DMS 273 treated with DMSO at 0.1 percent for 48 hours (cell line): ENCODE measurements around the gene MYO1B.

ENCODE experiments used
- DNase-seq: peaks from one replicate; lab custom pipeline; 2025; lab: John Stamatoyannopoulos, UW

The MYO1B gene

DNA sequence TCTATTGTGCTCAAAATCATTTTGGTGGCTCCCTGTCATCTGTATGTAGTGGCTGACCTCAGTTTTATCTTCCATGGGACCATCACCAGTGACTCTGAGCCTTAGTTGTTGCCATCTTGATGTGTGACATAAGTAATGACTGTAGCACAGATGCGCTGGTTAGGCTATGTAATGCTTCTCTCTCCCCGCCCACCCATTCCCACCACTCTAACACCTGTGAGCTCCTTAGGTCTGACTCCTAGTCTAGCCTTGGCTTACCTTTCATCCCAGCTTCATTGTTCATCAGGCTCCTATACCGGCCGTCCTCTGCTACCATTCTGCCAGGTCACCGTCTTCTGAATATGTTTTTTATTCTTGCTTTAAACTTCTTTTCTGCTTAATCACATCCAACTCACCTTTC lies 17.2 kb downstream of the MYO1B start:
- no peak for DNase-seq

DNA sequence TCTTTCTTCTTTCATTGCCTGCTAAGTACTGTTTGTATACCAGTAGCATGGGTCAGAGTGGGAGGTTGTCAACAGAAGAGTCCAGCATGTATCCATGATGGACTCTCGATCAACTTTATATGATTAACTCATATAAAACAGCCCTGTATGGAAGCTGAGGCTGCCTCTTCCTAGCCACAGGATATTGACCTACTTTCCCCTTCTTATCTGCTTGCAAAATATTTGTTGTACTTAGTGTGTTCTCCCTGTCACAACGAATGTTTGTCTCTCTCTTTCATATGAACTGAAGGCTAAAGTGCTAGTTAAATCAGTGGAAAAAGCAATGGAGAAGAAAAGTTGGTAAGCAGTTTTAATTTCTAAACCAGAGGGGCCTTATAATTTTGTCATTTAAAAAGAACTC lies 17.8 kb downstream of the MYO1B start:
- DNase-seq: no peak

DNA sequence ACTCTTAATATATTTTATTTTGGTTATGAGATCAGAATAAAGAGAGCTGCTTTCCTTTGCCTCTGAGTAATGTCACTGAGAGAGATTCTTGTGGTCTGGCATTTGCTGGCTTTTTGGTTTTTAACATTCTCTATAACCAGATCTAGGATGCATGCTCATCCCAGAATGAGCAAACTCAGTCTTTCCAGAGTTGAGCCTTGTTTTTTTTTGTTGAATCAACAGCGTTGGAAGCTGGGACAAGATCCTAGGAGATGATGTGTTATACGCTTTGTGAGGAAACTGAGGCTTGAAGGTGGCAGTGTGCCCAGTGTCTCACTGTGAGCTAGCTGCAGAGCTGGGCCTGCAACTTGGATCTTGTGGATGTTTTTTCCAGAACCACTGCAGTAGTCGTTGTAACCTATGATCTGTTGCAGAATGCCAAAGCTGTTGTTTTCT lies 19.5 kb downstream of the MYO1B start:
- no peak for DNase-seq

DNA sequence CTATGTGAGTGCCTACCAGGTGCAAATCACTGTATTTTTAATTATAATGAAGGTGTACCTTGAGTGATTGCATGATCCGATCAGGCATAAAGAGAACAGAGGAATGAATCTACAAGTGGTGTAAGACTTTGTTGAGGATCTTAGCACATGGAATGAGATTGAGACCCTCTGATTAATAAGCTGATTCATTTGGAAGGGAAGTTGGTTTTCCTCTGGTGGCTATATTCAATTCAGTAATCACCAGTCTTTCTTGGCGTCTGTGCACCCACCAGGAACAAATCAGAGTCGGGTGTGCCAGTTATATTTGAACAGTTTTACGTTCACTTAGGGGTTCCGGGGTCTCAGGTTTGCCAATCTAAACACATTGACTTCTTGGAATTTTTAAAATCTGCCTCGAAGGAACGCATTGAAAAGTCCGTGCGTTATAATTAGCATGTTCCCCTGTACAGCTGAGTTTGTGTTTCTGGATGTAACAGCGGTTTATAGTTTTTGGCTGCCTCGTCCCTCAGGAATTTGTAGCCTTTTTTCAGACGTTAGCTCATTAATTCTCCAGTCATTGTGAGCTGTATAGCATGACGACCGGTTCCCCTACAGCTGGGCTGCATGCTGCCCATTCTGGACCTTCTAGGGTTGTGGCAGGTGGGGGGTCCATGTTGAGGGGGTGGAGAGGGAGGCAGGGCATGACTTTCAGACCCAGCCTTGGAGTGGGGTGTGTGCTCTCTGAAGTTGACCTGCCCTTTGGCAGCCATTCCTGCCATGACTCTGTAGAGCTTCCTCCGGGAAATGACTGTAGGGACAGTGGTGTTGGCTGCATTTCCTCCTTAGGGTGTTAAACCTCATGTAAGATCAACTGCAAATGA lies 20.3 kb downstream of the MYO1B start:
- DNase-seq: no peak

DNA sequence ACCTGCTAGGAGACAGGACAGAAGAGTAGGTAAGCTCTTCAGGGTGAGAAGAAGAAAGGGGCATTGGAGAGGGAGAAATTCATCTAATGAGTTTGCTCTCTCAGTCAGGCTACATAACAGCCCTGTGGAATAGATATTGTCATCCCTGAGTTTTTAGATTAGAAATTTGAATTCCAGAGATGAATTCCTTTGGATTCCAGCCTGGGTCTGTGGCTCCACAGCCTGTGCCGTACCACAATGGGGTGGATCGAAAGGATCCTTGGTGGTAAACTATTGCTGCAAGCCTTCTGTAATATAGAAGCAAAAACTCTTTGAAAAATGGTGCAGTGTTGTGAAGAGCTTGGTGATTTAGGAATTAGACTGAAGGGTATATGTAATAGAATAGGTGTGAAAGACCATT lies 21.0 kb downstream of the MYO1B start:
- DNase-seq: no peak

DNA sequence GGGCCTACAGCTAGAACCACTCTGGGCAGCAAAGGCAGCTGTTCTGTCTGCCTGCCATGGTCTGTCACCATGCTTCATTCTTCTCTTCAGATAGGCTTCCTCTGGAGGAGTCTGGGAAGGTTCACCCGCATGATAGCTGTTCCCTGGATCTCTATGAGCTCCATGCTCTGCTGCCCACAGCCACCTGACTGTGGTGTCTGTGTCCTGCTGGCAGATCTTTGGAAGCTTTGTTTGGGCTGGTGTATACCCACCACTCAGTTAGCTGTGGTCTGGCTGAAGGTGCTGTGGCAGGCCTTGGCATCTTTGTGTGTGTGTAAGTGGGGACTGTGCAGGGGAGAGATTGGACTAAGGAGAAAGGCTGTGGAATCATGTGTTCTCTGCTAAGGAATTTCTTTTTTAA lies 23.4 kb downstream of the MYO1B start:
- no peak for DNase-seq

DNA sequence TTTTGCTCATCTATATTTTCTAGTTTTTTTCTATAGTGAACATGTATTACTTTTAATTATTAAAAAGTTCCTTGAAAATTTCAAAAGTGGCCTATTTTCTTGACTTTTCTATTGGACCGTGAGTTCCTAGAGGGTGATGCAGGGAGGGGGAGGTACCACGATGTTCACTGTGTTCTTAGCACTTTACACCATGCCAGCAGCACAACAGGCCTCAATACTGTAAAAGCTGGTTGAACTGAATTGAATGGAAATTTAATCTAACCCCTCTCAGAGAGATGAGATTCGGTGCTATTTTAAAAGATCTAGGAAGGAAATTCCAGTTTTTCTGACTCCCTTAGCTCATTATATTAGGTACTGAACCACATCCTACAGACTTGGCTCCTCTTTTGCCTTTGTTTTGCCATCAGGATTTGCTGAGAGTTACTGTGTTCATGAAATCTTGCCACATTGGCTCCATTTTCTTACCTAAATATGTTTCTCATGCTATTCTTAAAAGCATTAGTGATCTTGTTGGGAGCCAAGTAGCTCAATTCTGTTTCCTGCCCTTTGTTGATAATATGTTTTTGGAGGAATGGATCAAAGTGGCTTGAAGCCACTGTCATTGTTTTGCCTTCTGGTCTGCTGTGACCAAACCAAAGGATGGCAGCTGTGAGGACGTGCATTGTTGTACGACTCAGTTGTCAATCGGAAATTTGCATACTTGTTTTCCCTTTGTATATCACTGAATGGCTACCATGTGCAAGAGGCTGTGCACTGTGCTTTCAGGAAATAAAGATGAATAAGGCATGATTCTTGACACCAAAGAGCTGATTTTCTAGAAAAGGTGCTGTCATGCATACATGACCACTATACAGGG lies 25.3 kb downstream of the MYO1B start:
- DNase-seq: no peak

DNA sequence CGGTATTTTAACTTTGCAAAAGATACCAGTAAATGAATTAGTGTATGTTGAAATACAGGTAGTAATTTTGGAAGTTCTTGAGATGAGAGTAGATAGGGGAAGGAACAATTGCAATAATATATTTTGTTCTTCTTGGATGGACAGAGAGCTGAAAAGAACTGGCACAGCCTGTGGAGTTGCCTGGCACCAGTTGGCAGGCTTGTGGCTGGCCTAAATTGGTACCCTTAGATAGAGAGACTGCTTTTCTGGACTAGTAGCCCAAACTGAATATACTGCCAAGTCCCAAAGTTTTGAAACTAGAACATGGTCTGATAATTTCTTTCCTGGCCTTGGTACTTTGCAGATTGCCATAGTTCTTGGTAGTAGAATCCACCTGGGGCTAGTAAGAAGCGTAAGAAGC lies 26.9 kb downstream of the MYO1B start:
- no peak for DNase-seq

DNA sequence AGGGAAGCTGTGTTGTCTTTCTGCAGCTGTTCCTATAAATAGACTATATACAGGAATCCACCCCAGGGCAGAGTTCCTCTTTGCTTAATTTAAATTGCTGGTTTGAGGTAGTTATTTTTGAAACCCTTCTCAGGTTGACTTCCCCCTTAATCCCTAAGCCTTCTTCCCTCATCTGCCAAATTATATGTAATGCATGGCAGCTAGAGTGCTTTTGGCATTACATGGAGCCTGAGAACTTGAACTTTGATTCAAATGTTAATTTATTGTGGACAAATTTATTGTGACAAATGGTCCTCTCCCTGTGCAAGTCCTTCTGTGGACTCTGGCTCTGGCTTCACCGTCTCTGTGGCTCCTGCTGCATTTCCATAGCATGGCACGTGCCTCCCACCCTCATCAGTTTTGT lies 29.2 kb downstream of the MYO1B start:
- DNase-seq: no peak

DNA sequence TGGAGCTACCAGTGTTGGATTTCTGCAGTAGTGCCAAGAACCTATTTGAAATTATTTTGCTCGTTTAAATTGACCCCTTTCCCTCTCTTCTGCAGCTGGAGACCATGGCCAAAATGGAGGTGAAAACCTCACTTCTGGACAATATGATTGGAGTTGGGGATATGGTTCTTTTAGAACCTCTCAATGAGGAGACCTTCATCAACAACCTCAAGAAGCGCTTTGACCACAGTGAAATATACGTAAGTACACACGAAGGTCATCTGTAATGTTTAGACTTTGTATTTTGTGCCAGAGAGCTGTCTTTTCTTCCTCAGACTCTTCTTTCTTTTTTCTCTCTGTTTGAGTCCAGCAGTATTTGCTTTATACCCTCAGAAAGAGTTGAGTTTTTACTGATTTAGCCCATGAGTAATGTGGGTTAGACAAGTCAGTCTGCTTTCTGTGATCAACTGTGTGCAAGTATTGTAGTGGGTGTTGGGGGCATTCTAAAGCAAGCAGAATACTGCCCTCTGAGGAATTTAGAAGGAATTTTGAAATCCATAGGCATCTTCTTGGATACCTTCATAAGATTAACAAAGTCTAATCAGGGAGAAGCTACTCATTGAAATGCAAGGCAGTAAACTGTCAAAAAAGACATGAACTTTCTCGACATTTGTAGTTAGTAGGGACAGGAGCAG lies 31.7 kb downstream of the MYO1B start:
- DNase-seq: no peak

DNA sequence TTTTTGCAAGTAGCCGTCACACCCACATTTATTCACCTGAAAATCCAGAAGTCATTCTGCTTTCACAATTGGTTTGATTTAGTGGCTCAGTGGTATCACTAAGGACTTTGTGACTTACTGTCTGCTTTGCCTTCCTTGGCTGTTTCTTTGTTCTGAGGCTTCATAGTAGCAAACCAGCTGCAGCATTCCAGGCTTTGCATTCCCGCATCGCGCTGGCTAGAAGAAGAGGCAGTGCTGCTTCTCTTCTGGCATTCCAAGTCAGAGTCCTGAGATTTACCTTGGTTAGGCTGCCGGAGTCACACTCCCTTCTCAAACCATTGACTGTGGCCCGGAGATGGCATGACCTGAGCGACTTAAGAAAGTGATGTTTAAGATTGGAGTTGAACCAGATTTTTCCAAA lies 35.1 kb downstream of the MYO1B start:
- no peak for DNase-seq

DNA sequence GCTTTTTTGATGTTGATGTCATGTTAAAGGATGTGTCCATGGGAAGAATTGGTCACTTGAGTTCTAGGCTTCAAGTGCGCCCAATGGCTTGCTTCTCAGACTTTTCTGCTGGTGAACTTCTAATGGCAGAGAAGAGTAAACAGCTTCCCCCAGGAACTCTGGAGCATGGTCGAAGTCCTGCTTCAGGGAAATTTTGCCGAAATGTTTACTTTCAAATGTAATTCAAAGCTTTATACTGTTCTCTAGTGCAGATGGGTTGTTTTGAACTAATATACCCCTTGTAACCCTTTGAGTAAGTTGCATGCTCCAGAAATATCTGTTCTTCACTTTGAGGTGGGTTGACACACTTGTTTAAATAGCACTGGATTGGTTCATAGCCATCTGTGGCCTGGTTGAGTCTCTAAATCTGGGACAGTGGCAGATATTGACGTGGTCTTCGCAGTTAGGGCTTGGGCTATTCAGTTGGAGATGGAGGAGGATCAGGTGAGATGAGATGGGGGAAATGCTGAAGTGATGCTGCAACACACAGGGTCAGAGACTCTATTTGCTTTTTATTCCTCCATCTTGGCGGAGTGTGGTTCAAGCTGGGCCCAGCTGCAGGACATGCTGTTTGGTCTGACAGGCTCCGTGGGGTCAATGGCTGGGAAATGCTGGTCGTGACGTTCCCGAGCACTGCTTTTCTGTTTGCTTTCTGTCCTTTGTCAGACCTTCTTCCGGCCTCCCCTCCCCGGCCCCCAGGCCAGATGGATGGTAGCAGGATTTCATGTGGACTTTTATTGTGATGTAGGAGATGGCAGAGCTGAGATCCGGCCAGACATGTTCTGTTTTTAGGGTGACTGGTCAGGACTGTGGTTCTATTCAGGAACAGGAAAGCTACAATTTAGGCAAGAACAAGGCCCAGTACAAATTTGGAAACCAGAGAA lies 35.9 kb downstream of the MYO1B start:
- no peak for DNase-seq

DNA sequence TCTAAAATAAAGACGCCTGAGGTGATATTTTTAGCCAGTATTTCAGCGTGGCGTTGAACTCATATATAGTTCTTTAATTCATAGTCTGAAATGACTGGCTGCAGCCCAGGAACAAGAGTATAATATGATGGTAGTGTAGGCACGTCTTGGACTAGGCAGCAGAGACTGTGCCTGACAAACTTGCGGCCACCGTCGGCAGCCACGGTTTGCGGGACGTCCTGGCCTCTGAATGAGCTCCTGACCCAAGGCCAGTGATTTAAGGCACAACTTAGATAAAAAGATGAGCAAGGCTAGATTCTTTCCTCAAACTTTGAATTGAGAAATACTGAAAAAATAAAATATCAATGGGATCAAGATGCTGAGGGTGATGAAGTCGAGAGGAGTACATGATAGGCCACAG lies 40.0 kb downstream of the MYO1B start:
- no peak for DNase-seq

DNA sequence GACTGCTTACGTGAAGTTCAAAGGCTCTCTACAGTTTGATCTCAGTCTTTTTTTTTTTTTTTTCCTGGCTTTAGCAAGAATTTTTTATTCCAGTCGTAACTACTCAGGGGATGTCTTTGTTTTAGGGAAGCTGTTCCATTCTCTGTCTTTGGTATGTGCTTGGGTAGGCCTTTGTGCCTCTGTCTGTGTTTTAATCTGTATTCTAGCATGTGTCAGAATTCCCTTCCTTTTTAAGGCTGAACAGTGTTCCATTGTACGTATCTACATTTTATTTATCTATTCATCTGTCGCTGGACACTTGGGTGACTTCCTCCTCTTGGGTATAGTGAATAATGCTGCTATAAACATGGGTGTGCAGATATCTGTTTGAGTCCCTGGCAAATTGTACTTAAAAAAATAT lies 42.6 kb downstream of the MYO1B start:
- DNase-seq: no peak

DNA sequence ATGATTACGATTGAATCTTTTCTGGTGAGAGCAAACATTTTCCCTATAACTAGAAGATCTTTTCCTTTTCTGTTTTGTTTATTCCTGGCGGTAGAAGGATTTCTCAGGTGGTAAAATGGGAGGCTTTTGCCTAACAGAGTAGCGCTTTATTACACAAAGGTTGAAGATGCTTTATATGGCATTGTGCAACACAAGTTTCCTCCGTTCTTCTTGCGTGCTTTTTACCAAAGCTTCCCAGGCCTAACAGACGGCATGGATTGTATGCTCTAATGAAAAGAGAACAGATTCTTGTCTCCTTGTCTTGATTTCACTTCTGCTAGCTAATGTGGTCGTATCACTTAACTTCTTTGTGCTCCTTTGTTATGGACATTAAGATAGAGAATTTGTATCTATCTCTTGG lies 43.8 kb downstream of the MYO1B start:
- DNase-seq: no peak

DNA sequence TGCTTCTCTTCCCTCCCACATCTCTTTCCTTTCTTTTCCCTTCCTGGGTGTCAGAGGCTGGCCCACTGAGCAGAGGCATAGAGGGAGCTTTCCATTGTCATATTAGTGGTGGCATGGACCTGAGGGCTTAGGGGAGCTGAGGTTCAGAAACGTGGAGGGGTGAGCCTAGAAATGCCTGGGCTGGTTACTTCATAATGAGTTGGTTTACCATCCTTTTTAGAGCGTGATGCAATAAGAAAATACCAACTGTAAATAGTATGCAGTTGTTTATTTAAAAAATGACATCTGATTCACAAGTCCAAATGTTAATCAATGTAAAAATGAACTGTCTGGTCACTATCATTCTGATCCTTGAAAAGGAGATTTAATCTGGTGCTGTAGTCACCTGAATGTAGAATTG lies 46.3 kb downstream of the MYO1B start:
- no peak for DNase-seq

DNA sequence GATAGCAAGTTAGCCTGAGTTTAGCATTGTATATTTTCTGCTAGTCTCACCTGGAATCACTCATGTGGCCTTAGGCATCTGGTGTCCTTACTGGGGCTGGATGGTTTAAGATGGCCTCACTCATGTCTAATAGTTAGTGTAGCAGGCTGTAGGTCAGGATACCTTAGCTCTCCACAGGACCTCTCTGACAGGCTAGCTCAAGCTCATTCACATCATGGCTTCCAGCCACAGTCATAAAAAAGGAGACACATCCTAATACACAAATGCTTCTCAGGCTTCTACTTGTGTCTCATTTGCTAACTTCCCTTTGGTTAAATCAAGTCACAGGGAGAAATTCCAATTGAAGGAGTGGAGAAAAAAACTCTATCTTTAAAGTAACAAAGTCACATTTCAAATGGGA lies 47.7 kb downstream of the MYO1B start:
- DNase-seq: no peak

DNA sequence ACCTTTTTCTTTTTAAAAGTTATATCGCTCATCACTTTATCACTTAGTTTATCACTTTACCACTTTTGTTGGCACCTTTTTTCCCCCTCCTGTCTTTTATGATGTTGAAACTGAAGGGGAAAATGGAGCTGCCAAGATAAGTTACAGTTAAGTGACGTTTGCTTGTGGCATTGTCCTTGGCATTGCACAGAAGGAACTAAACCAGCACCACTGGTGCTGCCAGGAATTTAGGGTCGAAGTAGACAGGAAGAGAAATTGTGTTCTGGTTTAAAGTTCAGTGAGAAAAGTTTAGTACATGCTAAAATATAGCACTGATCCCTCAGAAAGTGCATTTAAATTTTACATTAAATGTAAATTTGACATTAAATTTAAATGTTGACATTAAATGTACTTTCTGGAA lies 49.9 kb downstream of the MYO1B start:
- no peak for DNase-seq

DNA sequence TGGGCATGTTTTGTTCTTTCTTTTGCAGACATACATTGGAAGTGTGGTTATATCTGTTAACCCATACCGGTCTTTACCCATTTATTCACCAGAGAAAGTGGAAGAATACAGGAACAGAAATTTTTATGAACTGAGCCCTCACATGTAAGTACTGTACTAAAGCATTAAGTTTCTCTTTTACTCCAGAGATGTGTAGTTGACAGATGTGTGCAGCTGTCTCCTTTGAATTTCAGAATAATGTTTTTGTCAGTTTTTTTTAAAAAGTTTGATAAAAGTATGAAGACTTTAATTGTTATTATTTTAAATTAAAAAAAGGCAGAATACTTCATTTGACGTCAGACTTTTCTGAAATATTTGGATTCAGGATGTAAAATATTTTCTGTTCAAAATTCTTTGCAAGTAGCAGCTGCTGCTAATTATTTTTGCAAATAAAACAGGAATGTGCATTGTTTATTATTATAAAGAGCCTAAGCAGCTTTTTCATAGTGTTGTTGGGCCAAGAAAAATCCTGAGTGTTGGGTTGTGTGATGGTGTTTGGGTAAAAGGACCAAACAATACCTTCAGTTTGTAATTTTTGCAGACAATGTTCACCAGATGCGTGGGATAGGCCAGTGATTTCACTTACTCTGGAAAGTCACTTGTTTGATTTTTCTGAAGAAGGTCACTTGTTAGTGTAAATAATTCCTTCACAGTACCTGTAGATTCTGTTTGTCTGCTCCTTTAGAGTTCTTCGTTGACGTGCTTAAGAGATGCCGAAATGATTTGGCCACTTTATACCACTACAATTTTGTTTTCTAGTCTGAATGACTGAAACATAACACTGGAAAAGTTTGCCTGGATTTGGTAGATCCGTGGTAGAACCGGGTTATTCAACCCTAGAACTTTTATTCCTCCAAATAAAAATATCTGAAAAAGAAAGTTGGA lies 51.1 kb downstream of the MYO1B start:
- DNase-seq: no peak

DNA sequence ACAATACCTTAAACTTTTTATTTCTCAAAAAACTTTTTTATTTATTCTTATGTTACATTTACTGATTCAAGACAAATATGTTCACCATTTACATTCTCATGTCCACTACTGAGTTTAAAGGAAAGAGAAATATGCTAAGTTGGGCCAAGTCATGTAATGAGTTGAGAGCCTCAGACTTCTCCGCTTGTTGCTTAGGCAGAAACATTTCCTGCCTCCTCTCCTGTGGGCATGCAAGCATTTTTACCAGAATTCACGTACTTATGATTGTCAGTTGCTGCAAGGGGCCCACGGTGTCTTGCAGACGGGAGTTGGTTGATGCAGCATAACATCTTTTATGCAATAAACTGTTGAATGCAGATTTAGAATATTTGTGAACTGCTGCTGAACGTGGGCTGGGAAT lies 51.8 kb downstream of the MYO1B start:
- no peak for DNase-seq

DNA sequence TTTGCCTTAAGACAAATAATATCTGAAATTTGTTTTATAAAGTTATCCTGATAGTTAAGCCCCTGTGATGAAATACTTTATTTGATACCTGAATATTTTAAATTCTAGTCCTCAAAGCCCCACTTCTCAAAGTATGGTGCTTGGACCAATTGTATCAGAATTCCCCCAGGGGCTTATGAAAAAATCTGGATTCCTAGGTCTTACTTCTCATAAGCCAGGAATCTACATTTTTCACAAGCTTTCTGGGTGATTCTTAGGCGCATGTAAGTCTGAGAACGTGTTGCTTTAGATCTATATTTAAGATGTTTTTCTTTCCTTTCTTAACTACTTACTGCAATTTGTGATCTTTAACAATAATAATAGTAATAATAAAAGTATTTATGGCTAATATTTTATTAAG lies 53.1 kb downstream of the MYO1B start:
- no peak for DNase-seq
